ENCODE results near the gene EYS.

DNA sequence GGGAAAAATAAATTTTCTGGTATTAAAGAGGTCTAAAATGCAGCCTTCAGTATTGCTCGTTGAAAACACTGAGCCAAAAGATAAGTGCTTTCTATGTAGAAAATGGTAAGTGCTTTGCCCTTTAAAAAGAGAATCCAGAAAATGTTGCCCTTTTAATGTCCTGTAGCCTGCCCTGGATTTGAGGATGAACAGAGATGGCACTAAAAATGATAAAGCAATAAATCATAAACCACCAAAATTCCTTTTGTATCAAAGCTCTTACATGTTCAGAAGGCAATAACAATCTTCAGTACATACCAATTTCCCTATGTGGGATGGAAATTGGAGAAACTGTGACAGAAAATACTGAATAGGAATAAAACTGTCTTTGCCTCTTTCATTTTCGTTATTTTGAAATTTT is 1665.7 kb downstream of the EYS start:
- TF ChIP-seq EZH2 (IDR thresholded peaks at IDR 0.05; ENCODE audit: insufficient read depth, poor library complexity, severe bottlenecking) (no peak), EZH2phosphoT487 (IDR thresholded peaks at IDR 0.05; ENCODE audit: insufficient read depth, low read depth) (no peak)

Measured in GM23248 (cell line).